ENCODE results near the gene MLIP. TPM values are rescaled to one million over a fixed set of nuclear protein-coding genes. Genes with fewer than 3 reads are reported as not detected.

Gene MLIP
- total RNA-seq, 2 donors from 2014 or later: not detected

DNA sequence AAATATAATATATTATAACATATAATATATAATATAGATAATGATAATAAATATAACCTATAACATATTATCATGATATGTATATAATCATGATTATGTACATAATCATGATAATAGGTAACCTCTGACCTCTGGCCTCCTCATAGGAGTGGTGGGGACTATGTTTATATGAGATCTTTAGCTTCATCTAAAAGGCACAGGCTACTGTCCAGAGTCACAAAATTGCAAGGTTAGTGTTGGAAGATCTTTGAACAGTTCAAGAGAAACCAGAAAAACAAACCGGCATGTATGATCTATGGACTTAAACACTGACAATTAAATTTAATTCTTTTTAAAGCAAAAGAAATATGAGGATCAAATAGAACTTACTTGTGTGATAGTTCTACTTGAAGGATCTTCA lies 141.3 kb downstream of the MLIP start:
- Mint-ChIP-seq H3K36me3 (ENCODE audit: low read depth) (no peaks in the 10 kb centered on the region), H3K9me3 (no peaks in the 10 kb centered on the region), H3K27me3 (ENCODE audit: insufficient read depth) (no peaks in the 10 kb centered on the region), H3K4me3 (no peak overlapping the region), H3K4me1 (no peaks in the 10 kb centered on the region), H3K27ac (no peak overlapping the region)
- Histone ChIP-seq H3K9me3 (ENCODE audit: control insufficient read depth, low read length) (no peaks in the 10 kb centered on the region), H3K9ac (ENCODE audit: extremely low read depth, low read length, poor library complexity, severe bottlenecking) (no peak overlapping the region), H3K27me3 (ENCODE audit: control insufficient read depth, insufficient read depth, low read length, poor library complexity, severe bottlenecking) (no peaks in the 10 kb centered on the region), H3K4me1 (ENCODE audit: control insufficient read depth, insufficient read depth, low read length) (no peaks in the 10 kb centered on the region), H3K36me3 (ENCODE audit: control insufficient read depth, insufficient read depth, low read length) (no peaks in the 10 kb centered on the region), H3K27ac (ENCODE audit: low read depth, low read length) (no peak overlapping the region), H3K4me3 (ENCODE audit: low read length) (no peak overlapping the region)
- TF ChIP-seq, protein P1, sequence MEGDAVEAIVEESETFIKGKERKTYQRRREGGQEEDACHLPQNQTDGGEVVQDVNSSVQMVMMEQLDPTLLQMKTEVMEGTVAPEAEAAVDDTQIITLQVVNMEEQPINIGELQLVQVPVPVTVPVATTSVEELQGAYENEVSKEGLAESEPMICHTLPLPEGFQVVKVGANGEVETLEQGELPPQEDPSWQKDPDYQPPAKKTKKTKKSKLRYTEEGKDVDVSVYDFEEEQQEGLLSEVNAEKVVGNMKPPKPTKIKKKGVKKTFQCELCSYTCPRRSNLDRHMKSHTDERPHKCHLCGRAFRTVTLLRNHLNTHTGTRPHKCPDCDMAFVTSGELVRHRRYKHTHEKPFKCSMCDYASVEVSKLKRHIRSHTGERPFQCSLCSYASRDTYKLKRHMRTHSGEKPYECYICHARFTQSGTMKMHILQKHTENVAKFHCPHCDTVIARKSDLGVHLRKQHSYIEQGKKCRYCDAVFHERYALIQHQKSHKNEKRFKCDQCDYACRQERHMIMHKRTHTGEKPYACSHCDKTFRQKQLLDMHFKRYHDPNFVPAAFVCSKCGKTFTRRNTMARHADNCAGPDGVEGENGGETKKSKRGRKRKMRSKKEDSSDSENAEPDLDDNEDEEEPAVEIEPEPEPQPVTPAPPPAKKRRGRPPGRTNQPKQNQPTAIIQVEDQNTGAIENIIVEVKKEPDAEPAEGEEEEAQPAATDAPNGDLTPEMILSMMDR (conservative IDR thresholded peaks at IDR 0.05): no peak
- 89% methylated on average over 1 of the region's 1 CpG; no CpG with 5 or more reads in 1 of the 2 experiments for WGBS, 2 experiments (ENCODE audit: insufficient coverage in 1 of 2, insufficient read length in 1 of 2)
- no peak for DNase-seq

DNA sequence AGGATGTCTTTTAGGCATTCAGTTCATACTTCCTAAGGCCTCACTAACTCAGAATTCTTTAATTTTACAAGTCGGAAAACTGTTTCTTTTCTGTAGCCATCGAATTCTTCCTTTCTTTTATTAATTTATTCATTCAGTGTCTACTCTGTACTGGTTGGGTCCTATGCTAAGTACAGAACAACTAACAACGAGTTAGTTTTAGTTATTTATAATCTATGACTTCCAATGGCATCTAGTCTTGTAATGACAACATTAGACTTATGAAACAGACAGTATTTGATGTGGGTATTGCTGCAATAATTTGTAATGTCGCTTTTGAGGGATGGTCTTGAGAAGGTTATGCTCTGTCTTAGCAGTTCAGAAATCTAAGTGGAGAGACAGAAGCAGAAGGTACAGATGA lies 141.7 kb downstream of the MLIP start:
- H3K4me1 Mint-ChIP-seq: no peaks in the 10 kb centered on the region
- no peaks in the 10 kb centered on the region for H3K27me3 ChIP-seq (ENCODE audit: control insufficient read depth, insufficient read depth, low read length, poor library complexity, severe bottlenecking)
- no peak overlapping the region for H3K27ac Mint-ChIP-seq
- H3K9me3 Mint-ChIP-seq: no peaks in the 10 kb centered on the region
- no peaks in the 10 kb centered on the region for H3K36me3 Mint-ChIP-seq (ENCODE audit: low read depth)
- WGBS, 2 experiments (ENCODE audit: insufficient coverage in 1 of 2, insufficient read length in 1 of 2): 93 to 100% methylated on average over 1 to 4 of the region's 4 CpGs
- no peak for DNase-seq
- H3K9ac ChIP-seq (ENCODE audit: extremely low read depth, low read length, poor library complexity, severe bottlenecking): no peak overlapping the region
- no peak overlapping the region for H3K4me3 Mint-ChIP-seq
- H3K9me3 ChIP-seq (ENCODE audit: control insufficient read depth, low read length): no peaks in the 10 kb centered on the region
- no peaks in the 10 kb centered on the region for H3K4me1 ChIP-seq (ENCODE audit: control insufficient read depth, insufficient read depth, low read length)
- TF ChIP-seq, protein P1 (conservative IDR thresholded peaks at IDR 0.05): no peak
- H3K4me3 ChIP-seq (ENCODE audit: low read length): no peak overlapping the region
- H3K27me3 Mint-ChIP-seq (ENCODE audit: insufficient read depth): no peaks in the 10 kb centered on the region
- H3K36me3 ChIP-seq (ENCODE audit: control insufficient read depth, insufficient read depth, low read length): no peaks in the 10 kb centered on the region
- H3K27ac ChIP-seq (ENCODE audit: low read depth, low read length): no peak overlapping the region

DNA sequence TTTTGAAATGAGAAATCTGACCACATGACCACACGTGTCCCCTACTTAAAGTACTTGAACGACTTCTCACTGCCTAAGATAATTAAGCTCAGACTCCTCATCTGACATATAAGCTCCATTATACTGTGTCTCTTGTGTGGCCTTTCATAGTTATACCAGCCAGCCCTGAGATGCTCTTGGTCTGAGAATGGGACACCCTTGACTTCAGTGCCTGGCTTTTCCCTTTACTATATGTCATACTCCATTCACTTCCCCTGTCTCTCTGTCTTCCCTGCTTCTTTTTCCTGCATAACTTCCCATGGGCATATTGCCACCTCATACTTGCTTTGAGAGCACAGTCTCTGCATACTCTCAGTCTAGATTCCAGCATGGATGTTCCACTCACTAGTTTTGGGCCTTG lies 143.6 kb downstream of the MLIP start:
- no peak overlapping the region for H3K9ac ChIP-seq (ENCODE audit: extremely low read depth, low read length, poor library complexity, severe bottlenecking)
- Mint-ChIP-seq H3K27ac (no peak overlapping the region), H3K27me3 (ENCODE audit: insufficient read depth) (no peaks in the 10 kb centered on the region), H3K4me1 (no peaks in the 10 kb centered on the region), H3K9me3 (no peaks in the 10 kb centered on the region), H3K4me3 (no peak overlapping the region), H3K36me3 (ENCODE audit: low read depth) (no peaks in the 10 kb centered on the region)
- H3K27ac ChIP-seq (ENCODE audit: low read depth, low read length): no peak overlapping the region
- H3K9me3 ChIP-seq (ENCODE audit: control insufficient read depth, low read length): no peaks in the 10 kb centered on the region
- TF ChIP-seq, protein P1 (conservative IDR thresholded peaks at IDR 0.05): no peak
- DNase-seq: no peak
- no peaks in the 10 kb centered on the region for H3K27me3 ChIP-seq (ENCODE audit: control insufficient read depth, insufficient read depth, low read length, poor library complexity, severe bottlenecking)
- no peaks in the 10 kb centered on the region for H3K4me1 ChIP-seq (ENCODE audit: control insufficient read depth, insufficient read depth, low read length)
- H3K4me3 ChIP-seq (ENCODE audit: low read length): no peak overlapping the region
- 89 to 100% methylated on average over 2 of the region's 2 CpGs for WGBS, 2 experiments (ENCODE audit: insufficient coverage in 1 of 2, insufficient read length in 1 of 2)
- H3K36me3 ChIP-seq (ENCODE audit: control insufficient read depth, insufficient read depth, low read length): no peaks in the 10 kb centered on the region

Measured in endodermal cell (in vitro differentiated cells).